HG03521 (cell line): ENCODE measurements around the gene FAM221B.

Source experiments
- ATAC-seq: cut with Tn5 transposase; IDR thresholded peaks from one replicate; pipeline ENCODE4 v1.9.1; 2021; ENCODE audit warnings: mild to moderate bottlenecking, moderate library complexity; ENCODE audit not compliant: unreplicated experiment

The FAM221B gene

GRCh38 chr9:35828716-35829083 is at the start of gene FAM221B:
TSS of gene FAM221B (minus strand) at chr9:35828732. CDS start at chr9:35826161, 2,571 bp downstream.
- ATAC-seq, result peak; percentile 6

- ATAC-seq, result no peak
Observed at GRCh38 chr9:35872505-35872904, 44.0 kb upstream of the FAM221B start.

GRCh38 chr9:35871545-35871944 is 43.0 kb upstream of the FAM221B start:
- ATAC-seq, result no peak

- ATAC-seq, result no peak
Observed at GRCh38 chr9:35870351-35870923, 41.9 kb upstream of the FAM221B start, which contains the start of gene OR13J1. TSS of gene OR13J1 (minus strand) at chr9:35870401. CDS start at chr9:35870401, 0 bp downstream.

GRCh38 chr9:35869621-35870216 is 41.2 kb upstream of the FAM221B start:
- ATAC-seq, result no peak

- ATAC-seq, result no peak
Observed at GRCh38 chr9:35868933-35869332, 40.4 kb upstream of the FAM221B start.

GRCh38 chr9:35867538-35867937 is 39.0 kb upstream of the FAM221B start:
- no peak for ATAC-seq

GRCh38 chr9:35864695-35865255 is 36.2 kb upstream of the FAM221B start:
- no peak for ATAC-seq

- no peak for ATAC-seq
Observed at GRCh38 chr9:35863583-35863982, 35.1 kb upstream of the FAM221B start.

GRCh38 chr9:35862328-35862727 is 33.8 kb upstream of the FAM221B start:
- no peak for ATAC-seq

- ATAC-seq, result no peak
Observed at GRCh38 chr9:35861161-35861897, 32.8 kb upstream of the FAM221B start.

- no peak for ATAC-seq
Observed at GRCh38 chr9:35859990-35860339, 31.4 kb upstream of the FAM221B start.

- no peak for ATAC-seq
Observed at GRCh38 chr9:35859310-35859989, 30.9 kb upstream of the FAM221B start.

- ATAC-seq, result no peak
Observed at GRCh38 chr9:35858458-35858857, 29.9 kb upstream of the FAM221B start.

GRCh38 chr9:35856882-35857281 is 28.4 kb upstream of the FAM221B start:
- ATAC-seq, result no peak

- no peak for ATAC-seq
Observed at GRCh38 chr9:35856206-35856605, 27.7 kb upstream of the FAM221B start.

GRCh38 chr9:35854091-35854762 is 25.7 kb upstream of the FAM221B start:
- no peak for ATAC-seq

- ATAC-seq, result no peak
Observed at GRCh38 chr9:35852876-35853865, 24.6 kb upstream of the FAM221B start.

GRCh38 chr9:35852267-35852815 is 23.8 kb upstream of the FAM221B start:
- no peak for ATAC-seq
